ENCODE measurements around the gene PPP1R12A.

- TF ChIP-seq SUZ12 (IDR thresholded peaks at IDR 0.05; ENCODE audit: extremely low read depth, insufficient read depth, insufficient read length): no peak
- TF ChIP-seq YY1 (IDR thresholded peaks at IDR 0.05; ENCODE audit: insufficient read depth, insufficient read length): no peak
Measured at GRCh38 chr12:79959484-79959883, 24.6 kb upstream of the PPP1R12A start.

Measured in NT2/D1 (cell line).